ENCODE measurements around the gene TRAF3.
"Not testable (repeated sequence)": the region's sequence is repeated elsewhere in the genome, so short reads cannot be mapped to it uniquely, and the experiment has no call there.

The TRAF3 gene

DNA sequence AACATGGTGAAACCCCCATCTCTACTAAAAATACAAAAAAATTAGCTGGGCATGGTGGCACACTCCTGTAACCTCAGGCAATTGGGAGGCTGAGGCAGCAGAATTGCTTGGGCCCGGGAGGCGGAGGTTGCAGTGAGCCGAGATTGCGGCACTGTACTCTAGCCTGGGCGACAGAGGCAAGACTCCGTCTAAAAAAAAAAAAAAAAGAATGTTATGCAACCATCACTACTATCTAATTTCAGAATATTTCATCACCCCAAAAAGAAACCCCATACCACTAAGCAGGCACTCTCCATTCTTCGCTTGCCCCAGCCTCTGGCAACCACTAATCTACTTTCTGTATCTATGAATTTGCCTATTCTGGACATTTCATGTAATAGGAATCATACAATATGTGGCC, 76.4 kb downstream of the TRAF3 start:
- no peak for DNase-seq (ENCODE audit: extremely low read depth, low read depth)
- TF ChIP-seq, protein P1, sequence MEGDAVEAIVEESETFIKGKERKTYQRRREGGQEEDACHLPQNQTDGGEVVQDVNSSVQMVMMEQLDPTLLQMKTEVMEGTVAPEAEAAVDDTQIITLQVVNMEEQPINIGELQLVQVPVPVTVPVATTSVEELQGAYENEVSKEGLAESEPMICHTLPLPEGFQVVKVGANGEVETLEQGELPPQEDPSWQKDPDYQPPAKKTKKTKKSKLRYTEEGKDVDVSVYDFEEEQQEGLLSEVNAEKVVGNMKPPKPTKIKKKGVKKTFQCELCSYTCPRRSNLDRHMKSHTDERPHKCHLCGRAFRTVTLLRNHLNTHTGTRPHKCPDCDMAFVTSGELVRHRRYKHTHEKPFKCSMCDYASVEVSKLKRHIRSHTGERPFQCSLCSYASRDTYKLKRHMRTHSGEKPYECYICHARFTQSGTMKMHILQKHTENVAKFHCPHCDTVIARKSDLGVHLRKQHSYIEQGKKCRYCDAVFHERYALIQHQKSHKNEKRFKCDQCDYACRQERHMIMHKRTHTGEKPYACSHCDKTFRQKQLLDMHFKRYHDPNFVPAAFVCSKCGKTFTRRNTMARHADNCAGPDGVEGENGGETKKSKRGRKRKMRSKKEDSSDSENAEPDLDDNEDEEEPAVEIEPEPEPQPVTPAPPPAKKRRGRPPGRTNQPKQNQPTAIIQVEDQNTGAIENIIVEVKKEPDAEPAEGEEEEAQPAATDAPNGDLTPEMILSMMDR (IDR thresholded peaks at IDR 0.05; ENCODE audit: low read depth, low read length), result no peak

DNA sequence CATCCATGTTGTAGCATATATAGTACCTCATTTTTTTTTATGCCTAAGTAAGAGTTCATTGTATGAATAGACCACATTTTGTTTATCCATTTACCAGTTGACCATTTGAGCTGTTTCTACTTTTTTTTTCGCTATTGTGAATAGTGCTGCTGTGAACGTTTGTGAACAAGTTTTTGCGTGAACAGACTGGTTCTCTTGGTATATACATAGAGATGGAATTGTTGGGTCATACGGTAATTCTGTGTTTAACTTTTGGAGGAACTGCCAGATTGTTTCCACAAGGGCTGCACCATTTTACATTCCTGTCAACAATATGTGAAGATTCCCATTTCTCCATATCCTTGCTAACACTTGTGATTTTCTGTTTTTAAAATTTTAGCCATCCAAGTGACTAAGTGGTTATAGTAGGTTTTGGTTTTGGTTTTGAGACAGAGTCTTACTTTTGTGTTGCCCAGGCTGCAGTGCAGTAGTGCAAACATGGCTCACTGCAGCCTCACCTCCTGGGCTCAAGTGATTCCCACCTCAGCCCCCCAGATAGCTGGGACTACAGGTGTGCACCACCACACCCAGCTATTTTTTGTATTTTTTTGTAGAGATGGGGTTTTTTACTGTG, 76.9 kb downstream of the TRAF3 start:
- DNase-seq (ENCODE audit: extremely low read depth, low read depth), result no peak

DNA sequence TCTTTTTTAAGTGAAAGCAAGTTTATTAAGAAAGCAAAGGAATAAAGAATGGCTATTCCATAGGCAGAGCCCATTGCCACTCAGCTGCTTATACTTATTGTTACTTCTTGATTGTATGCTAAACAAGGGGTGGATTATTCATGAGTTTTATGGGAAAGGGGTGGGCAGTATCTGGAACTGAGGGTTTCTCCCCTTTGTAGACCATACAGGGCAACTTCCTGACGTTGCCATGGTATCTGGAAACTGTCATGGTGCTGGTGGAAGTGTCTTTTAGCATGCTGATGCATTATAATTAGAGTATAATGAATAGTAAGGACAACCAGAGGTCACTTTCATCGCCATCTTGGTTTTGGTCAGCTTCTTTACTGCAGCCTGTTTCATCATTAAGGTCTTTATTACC, 78.9 kb downstream of the TRAF3 start:
- no peak for DNase-seq (ENCODE audit: extremely low read depth, low read depth)
- TF ChIP-seq, protein P1 (IDR thresholded peaks at IDR 0.05; ENCODE audit: low read depth, low read length), result no peak

More for the DNA sequence above, 76.9 kb downstream of the TRAF3 start:
- TF ChIP-seq, protein P1 (IDR thresholded peaks at IDR 0.05; ENCODE audit: low read depth, low read length), result no peak

DNA sequence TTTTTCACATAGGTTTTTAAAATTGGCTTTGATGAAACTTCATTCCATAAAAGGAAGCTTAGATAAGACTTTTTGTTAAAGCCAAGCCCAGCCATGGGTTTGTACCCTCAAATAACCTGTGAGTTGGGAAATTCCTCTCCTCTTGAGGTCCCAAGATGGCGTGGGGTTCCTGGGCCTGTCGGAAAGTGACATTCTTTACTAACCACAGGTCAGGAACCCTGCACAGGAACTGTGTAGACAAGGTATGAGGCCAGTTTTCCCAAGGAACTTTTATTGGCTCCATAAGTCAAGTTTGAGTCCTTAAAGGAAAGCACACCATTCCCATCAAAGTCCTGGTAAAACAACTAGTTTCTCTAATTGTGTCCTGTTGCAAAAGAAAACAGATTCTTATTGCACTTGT, 80.2 kb downstream of the TRAF3 start:
- DNase-seq (ENCODE audit: extremely low read depth, low read depth), result no peak

DNA sequence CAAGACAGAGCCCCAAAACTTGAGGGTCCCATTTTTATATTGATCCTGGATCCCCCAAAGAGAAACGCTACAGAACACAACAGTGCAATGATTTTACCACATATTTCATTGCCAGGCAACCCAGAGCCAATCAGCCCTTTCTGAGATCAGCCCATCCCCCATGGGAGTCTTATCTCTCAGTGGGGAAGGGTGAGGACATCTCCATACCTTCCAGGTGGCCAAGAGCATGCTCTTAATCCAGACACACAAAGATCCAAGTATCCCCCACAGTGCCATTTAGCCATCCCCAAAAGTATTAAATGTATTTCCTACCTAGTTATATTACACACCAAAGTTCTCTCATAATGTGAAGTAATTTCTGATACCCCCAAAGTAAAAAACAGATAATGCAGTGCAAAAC, 82.7 kb downstream of the TRAF3 start:
- DNase-seq (ENCODE audit: extremely low read depth, low read depth), result no peak
- TF ChIP-seq, protein P1 (IDR thresholded peaks at IDR 0.05; ENCODE audit: low read depth, low read length), result no peak

More for the DNA sequence above, 80.2 kb downstream of the TRAF3 start:
- TF ChIP-seq, protein P1 (IDR thresholded peaks at IDR 0.05; ENCODE audit: low read depth, low read length), result no peak

DNA sequence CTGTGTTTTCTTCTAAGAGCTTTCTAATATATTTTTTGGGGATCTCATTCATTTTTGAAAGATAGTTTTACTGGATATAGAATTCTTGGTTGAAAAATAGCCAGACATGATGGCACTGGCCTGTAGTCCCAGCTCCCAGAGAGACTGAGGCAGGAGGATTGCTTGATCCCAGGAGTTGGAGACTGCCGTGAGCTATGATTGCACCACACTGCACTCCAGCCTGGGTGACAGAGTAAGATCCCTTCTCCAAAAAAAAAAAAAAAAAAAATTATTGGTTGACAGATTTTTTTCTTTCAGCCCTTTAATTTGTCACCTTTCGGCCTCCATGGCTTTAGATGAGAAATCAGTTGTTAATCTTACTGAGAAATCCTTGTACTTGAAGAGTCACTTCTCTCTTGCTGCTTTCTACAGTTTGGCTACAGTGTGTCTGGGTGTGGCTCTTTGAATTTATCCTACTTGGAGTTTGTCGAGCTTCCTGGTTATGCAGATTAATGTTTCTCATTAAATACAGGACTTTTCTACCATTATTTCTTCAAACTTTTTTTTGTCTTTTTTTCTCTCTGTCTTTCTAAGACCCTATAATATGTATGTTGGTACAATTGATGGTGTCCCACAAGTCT, 85.0 kb downstream of the TRAF3 start:
- TF ChIP-seq, protein P1 (IDR thresholded peaks at IDR 0.05; ENCODE audit: low read depth, low read length), result no peak
- no peak for DNase-seq (ENCODE audit: extremely low read depth, low read depth)

DNA sequence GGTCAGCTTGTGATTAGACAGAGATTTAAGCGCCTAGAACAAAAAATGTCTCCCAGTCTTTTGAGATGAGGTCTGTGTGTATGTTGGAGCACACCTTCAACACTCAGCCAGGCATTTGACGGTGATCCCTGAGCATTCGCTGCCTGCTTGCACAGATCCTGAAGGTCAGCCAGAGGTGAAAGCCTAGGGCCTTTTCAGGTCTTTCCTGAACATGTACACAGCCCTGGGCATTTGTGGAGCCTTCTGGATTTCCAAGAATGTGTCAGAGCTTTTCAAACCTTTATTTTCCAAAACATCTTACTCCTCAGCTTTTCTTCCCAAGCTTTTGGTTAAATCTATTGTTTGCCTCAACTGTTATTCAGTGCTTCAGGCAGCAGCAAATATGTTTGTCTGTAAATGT, 86.1 kb downstream of the TRAF3 start:
- TF ChIP-seq, protein P1 (IDR thresholded peaks at IDR 0.05; ENCODE audit: low read depth, low read length), result no peak
- no peak for DNase-seq (ENCODE audit: extremely low read depth, low read depth)

DNA sequence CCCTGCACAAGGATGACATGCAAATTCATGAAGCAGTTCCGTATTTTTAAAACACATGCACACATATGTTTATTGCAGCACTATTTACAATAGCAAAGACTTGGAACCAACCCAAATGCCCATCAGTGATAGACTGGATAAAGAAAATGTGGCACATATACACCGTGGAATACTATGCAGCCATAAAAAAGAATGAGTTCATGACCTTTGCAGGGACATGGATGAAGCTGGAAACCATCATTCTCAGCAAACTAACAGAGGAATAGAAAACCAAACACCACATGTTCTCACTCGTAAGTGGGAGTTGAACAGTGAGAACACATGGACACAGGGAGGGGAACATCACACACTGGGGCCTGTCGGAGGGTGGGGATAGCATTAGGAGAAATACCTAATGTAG, 88.7 kb downstream of the TRAF3 start:
- DNase-seq (ENCODE audit: extremely low read depth, low read depth), result not testable (repeated sequence)
